ENCODE data around the gene GFPT2. TPM values are rescaled to one million over a fixed set of nuclear protein-coding genes. Genes with fewer than 3 reads are reported as not detected.

Gene GFPT2
- total and polyA plus RNA-seq, 7 donors = 2.0 to 7.2 (median 4.4) TPM

DNA sequence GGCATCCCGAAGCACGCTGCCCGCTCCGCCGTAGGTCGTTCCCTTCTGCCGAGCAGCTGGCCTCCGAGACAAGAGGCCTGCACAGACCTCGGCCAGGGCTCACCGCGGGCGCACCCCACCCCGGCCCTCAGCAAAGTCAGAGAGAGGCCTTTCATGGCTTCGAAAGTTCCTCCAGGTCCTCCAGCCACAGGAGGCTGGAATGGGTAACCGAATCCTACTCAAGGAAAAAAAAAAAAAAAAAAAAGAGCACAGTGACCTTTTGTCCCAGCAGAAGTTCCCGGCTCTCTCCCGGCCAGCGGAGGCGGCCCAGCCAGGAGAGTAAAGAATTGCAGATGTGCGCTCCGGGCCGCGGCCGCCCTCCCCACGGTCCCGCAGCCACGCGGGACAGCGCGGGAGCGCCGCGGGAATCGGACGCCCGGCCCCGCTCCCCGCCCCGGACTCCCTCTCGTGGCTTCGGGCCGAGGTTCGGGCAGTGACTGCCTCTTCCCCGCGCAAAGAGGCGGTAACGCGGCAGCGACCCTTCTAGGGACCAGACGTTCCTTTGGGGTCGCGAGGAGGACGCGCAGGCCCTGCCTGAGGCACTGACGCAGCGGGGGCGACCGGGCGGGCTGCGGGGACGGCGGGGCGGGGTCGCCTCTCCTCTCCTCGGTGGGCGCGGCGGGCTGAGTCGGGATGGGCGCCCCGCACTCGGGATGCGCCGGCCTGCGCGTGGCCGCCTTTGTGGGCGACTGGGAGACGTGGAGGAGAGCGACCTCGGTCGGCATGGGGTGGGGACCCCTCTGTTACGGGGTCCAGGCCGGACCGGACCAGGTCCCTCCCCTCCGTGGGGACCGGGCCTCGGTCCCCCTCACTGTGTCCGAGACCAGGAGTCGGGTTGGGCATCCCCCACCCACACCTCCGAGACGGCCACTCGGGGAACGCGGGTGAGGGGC is 754 bp downstream of the GFPT2 start:
- DNase-seq = peak; percentile 40 to 73
- ATAC-seq = peak; percentile 11 to 39 (median 24)
- TF ChIP-seq, protein P1, sequence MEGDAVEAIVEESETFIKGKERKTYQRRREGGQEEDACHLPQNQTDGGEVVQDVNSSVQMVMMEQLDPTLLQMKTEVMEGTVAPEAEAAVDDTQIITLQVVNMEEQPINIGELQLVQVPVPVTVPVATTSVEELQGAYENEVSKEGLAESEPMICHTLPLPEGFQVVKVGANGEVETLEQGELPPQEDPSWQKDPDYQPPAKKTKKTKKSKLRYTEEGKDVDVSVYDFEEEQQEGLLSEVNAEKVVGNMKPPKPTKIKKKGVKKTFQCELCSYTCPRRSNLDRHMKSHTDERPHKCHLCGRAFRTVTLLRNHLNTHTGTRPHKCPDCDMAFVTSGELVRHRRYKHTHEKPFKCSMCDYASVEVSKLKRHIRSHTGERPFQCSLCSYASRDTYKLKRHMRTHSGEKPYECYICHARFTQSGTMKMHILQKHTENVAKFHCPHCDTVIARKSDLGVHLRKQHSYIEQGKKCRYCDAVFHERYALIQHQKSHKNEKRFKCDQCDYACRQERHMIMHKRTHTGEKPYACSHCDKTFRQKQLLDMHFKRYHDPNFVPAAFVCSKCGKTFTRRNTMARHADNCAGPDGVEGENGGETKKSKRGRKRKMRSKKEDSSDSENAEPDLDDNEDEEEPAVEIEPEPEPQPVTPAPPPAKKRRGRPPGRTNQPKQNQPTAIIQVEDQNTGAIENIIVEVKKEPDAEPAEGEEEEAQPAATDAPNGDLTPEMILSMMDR (IDR thresholded peaks at IDR 0.05) = no peak
- Histone ChIP-seq H3K27ac (no peak overlapping the region), H3K4me3 (peak overlapping the region; percentile 72), H3K36me3 (ENCODE audit: insufficient read depth in 1 of 2, low read depth in 1 of 2) (no peaks in the 10 kb centered on the region), H3K4me1 (peaks cover 6% of the 10 kb centered on the region), H3K27me3 (ENCODE audit: insufficient read depth in 3 of 3, low read length in 2 of 3) (peaks cover 0 to 42% (median 10%) of the 10 kb centered on the region in 3 donors), H3K9me3 (no peaks in the 10 kb centered on the region)
- intact Hi-C loops (cut with DNase I) = no loop called here
- 5 to 7% (median 7%) methylated on average over 84 to 95 of the region's 95 CpGs for WGBS, 3 donors

DNA sequence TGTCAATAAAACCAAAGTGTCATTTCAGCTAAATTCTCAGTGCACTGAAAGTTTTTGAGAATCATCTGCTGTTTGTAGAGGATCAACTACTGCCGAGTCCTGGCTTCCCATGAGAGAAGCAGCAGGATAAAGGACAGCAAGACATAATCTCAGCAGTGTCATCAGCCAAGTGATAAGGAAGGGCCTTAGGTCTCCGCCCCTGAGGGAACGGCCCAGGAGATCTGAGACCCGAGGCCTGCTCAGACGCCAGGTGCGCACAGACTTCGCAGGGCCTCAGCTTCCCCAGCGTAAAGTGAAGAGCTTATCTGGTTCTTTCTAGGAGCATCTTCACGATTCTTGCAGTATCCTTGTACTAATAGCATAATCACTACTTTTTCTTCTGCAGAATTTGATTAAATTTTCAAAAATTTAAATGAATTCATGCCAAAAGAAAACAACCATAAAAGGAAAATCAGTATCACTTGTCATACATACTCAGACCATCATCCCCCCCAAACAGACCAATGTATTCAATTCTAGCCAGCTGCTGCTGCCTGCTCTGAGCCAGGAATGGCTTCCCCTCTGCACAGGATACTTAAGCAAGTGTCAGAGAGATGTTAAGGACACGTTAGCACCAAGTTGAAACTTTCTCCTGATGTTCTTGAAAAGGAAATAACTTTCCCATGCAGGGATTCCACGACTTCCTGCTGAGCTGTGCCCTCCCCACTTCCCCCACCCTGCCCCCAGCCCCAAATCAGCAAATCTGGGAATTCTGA is 2.2 kb downstream of the GFPT2 start:
- H3K36me3 ChIP-seq (ENCODE audit: insufficient read depth in 1 of 2, low read depth in 1 of 2) = no peaks in the 10 kb centered on the region
- DNase-seq = peak in 1 of 2 donors; percentile 23
- intact Hi-C loops (cut with DNase I) = no loop called here
- H3K9me3 ChIP-seq = no peaks in the 10 kb centered on the region
- peaks cover 6% of the 10 kb centered on the region for H3K4me1 ChIP-seq
- peaks cover 0 to 38% (median 5%) of the 10 kb centered on the region in 3 donors for H3K27me3 ChIP-seq (ENCODE audit: insufficient read depth in 3 of 3, low read length in 2 of 3)
- no peak overlapping the region for H3K27ac ChIP-seq
- H3K4me3 ChIP-seq = no peak overlapping the region
- TF ChIP-seq, protein P1 (IDR thresholded peaks at IDR 0.05) = no peak
- WGBS, 3 donors = 74 to 79% (median 78%) methylated on average over 11 of the region's 11 CpGs
- no peak for ATAC-seq

DNA sequence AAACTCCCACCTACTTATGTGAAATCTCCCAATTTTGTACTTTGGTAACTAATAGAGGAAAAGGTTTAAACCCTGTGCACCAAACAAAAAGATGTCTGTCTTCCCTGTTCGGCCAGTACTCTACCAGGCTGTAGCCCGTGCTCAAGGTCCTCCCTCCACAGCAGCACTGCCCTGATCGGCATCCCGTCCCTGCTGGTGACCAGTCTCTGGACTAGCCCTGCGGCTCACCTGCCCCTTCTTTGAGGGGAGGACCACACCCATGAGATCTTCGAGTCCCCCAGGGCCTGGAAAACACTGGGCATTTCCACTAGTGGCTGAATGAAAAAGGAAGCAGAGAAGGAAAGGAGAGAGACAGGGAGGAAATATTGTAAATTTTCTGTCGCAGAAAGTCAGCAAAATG is 2.8 kb downstream of the GFPT2 start:
- Histone ChIP-seq H3K27ac (no peak overlapping the region), H3K36me3 (ENCODE audit: insufficient read depth in 1 of 2, low read depth in 1 of 2) (no peaks in the 10 kb centered on the region), H3K4me1 (peaks cover 6% of the 10 kb centered on the region), H3K4me3 (no peak overlapping the region), H3K9me3 (no peaks in the 10 kb centered on the region), H3K27me3 (ENCODE audit: insufficient read depth in 3 of 3, low read length in 2 of 3) (peaks cover 0 to 37% (median 5%) of the 10 kb centered on the region in 3 donors)
- DNase-seq (no peak), ATAC-seq (no peak)
- 87 to 93% (median 93%) methylated on average over 7 of the region's 7 CpGs for WGBS, 3 donors
- TF ChIP-seq, protein P1 (IDR thresholded peaks at IDR 0.05) = no peak
- intact Hi-C loops (cut with DNase I) = no loop called here

DNA sequence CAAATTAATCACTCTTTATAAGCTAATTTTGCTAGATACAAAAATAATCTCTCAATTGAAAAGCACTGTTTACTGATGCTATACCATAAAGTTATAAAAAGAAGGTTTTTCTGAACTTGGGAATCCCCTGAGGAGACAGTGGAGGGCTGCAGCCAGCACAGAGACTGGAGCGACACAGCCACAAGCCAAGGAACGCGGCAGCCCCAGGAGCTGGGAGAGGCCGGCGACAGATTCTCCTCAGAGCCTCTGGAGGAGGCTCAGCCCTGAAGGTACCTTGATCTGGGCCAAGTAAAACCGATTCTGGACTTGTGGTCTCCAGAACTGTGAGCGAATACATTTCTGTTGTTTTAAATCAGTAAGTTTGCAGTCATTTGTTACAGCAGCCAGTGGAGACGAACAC is 3.7 kb downstream of the GFPT2 start:
- TF ChIP-seq, protein P1 (IDR thresholded peaks at IDR 0.05) = no peak
- no peak for DNase-seq
- no peak for ATAC-seq
- Histone ChIP-seq H3K27ac (no peak overlapping the region), H3K9me3 (no peaks in the 10 kb centered on the region), H3K4me1 (peaks cover 6% of the 10 kb centered on the region), H3K27me3 (ENCODE audit: insufficient read depth in 3 of 3, low read length in 2 of 3) (peaks cover 0 to 28% (median 2%) of the 10 kb centered on the region in 3 donors), H3K4me3 (no peak overlapping the region), H3K36me3 (ENCODE audit: insufficient read depth in 1 of 2, low read depth in 1 of 2) (no peaks in the 10 kb centered on the region)
- intact Hi-C loops (cut with DNase I) = no loop called here
- WGBS, 3 donors = 88 to 91% (median 90%) methylated on average over 8 of the region's 8 CpGs

Data from psoas muscle (tissue), 8 donors.